CD1c-positive myeloid dendritic cell (primary cell): ENCODE measurements around the gene EIPR1.

Source experiments
- DNase-seq: peaks from one replicate; pipeline ENCODE4 v3.0.0-alpha.2; 2016; ENCODE audit errors: extremely low spot score

The EIPR1 gene

DNA sequence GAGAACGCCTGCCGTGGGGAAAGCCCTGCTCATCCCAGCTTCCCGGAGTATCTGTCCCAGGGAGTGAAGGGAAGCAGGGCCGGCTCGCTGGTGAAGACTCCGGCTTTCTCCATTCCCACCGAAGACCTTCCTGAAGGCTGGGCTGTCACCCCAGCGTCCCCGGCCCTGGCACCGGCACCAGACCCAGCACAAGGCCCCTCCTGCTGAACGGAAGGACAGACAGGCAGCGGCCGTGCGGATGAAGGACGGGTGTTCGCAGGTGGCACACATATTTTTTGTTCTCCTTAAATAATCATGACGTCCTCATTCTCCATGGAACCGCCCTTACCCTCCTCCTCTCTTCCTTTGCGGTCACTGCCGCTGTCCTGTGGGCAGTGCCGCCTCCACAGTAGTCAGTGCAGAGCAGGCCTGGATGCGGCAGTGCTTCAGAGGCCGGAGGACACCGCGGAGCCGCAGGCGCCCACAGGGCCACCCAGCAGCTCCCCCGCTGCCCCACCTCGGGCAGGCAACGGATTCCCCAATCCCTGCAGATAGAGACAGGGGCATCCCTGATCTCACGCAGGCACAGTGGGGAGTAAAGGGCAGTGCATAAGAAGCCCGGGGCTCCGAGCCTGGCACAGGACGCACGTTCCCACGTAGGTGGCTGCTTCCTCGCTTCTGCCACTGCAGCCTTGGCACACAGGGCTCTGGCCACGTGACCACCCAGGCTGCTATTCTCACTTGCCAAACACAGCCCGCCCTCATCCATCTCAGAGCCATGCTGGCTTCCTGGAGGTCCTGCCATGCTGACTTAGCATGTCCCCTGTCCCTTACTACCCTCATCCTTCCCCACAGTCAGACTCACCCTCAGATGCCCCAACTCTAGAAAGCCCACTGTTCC is 229.7 kb downstream of the EIPR1 start:
- no peak for DNase-seq

DNA sequence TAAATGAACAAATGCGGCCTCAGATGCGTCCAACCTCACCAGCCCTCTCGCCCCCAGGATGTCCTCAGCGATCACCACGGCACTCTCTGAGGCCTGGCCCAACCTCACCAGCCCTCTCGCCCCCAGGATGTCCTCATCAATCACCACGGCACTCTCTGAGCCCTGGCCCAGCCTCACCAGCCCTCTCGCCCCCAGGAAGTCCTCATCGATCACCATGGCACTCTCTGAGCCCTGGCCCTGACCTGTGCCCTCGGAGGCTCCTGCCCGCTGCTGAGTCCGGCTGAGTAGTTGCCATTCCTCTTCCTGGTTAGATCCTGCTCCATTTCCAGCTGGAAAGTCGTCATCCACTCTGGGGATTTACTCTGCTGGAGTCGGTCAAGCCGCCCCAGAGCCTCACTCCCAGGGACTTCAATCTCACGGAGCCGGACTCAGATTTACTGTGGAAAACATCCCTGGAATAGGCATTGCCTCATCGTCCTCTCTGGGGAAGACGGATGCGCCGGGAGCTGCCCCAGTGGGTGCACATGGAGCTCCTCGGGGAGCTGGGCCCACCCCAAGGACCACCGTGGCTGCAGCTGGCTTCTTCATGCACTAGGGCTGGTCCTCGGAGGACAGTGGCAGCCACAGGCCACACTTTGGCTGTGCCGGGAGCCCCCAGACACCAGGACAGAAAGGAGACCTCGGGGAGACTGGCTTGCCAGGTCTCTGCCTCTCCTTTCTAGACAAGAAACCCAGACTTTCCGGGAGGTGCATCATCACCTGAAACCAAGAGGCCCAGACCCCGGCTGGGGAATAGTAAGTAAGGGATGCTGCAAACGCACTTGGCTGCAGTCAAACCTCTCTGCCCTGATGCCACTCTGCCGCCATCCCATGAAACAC is 230.6 kb downstream of the EIPR1 start:
- DNase-seq, result no peak

DNA sequence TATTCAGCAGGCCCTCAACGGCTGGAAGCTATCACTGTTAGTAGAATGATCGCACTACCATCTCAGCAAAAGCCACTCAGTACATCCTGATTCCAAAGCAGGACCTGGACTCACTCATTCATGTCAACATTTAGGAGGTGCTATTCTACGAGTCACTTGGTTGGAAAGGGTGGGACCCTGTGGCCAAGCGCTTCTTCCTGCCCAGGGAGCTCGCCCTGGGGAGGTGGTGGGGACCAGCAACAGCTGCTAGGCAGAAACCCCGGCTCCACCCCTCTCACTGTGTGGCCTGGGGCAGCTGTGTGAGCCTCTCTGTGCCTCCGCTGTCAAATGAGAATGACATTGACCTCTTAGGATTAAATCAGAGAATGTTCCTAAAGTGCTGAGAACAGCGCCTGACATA is 231.4 kb downstream of the EIPR1 start:
- DNase-seq, result no peak

DNA sequence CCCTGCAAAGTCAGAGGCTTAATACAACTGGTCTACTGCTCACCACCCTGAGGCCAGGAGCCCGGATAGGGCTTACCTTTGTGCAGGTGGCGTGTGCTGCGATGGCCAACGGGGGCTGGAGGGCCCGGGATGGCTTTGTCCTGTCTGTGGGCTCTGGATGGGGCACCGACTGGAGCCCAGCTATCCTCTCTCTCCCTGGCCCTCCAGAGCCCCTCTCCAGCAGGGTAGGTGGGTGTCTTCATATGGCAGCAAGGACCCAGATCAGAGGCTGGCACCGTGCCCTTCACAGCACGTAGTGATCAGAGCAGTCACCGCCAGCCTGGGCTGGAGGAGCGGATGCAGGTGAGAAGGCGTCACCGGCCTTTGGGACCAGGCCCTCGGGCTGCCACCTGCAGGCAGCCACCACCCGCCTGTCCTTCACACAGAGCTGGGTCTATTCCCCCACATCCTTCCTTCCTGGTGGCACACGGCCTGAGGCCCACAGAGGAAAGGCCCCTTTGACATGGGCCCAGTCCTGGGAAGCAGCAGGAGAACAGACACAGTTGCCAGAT is 232.1 kb downstream of the EIPR1 start:
- DNase-seq, result no peak

DNA sequence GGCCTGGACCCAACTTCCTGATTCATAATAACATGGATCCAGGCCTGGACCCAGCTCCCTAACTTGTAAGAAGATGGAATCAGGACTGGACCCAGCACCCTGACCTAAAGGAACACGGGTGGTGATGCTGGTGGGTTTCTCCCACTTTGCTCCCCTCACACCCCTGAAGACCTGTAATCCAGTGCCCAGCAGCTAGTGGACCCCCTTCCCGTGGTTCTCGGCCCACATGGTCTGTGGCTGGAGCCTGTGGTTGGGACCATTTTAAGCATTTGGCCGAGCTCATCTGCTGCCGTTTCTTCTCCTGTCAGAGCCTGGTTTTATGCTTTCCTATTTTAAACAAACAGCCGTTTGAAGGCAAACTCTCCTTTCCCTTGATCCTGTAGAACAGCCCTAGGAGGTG is 232.8 kb downstream of the EIPR1 start:
- DNase-seq, result no peak

DNA sequence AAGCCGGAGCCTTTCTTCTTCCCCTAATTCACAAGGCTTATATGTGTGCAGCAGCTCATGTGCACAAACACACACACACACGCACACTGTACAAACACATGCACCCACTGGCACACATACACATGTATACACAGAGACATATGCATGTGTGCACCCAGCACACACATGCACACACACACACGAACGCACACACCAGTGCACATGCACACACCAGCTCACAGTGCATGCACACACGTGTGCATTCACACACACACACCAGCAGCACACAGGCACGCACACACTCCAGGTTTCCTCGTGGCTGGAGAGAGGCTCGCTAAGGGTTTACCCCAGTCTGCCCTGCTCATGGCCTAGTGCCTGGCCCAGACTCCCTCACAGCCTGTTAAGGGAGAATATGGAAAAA is 234.0 kb downstream of the EIPR1 start:
- no peak for DNase-seq

DNA sequence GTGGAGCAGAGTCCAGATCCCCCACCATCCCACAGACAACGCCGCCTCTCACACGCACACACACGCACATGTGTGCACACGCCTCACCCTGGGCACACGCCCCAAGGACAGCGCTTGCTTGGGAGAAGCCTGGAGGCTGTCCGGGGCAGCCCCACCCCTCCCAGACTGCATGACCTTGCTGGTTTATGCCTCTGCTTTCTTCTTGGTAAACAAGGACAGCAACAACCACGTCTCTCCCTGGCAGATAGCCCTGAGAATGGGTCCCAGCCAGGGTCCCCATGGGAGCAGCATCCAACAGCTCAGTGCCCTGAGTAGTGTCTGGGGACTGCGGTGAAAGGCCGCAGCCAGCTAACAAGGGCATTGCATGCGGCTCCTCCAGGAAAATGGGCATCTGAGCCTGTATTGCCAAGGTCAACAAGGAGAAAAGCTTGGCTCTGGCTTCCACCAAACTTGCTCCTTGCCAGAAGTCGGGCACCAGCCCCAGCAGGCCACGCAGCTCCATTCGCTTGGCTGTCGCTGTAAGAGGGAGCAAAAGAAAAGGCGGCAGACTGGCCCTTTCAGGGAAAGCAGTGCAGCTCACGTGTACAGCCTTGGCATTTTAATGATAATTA is 234.6 kb downstream of the EIPR1 start:
- no peak for DNase-seq

DNA sequence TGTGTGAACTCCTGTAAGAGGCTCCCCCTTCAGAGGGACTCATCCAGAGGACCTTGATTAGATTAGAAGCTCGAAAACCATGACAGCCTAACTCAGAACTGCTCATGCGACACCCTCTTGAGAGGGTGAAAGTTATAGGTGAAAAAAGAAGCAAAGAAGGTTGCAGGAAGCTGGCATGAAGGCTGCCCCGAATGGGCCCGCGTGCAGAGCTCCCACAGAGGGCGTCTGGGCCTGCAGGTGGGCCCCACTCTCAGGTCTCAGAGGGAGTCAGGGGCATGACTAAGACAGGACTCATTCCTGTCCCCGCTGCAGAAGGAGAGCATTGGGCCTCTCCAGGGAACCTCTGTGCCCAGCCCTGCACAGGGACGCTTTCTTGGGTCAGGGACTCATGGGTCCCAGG is 235.4 kb downstream of the EIPR1 start:
- DNase-seq, result no peak

DNA sequence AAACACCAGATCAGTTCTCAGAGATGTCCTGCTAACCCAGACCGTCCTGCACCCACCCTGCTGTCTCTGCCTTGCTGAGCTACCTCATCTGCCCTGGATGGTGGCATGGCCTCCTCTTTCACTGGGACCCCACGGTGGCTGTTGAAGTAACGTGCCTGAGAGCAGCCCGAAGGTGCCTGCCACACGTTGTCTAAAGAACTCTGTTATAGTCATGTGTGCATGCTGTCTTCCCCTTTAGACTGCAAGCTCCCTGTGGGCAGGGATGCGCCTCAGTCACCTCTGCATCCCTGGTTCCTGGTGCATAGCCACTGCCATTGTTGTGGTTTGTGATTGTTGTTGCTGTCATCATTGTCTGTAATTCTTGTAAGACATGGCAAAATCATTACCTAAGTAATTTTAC is 235.9 kb downstream of the EIPR1 start:
- DNase-seq, result no peak

DNA sequence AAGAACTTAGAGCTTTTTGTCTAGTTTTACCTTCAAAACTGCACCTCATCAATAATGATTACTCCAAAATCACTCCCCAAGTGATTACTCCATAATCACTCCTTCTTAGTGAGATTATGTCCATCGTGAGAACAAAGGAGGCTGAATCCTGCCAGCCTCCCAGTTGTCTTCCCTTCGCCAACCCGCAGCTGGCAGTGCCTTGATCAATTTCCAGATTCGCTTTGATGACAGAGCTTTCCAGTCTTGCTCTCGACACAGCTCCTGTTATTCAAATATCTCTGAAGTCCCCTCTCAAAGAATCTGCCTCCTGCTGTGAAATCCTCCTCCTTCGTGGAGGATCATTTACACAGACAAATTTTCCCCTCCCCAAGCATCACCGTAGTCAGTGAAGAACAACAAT is 237.7 kb downstream of the EIPR1 start:
- DNase-seq, result no peak
